GM23338 (cell line): ENCODE results near the gene MICAL2. TPM values are rescaled to one million over a fixed set of nuclear protein-coding genes. Genes with fewer than 3 reads are reported as not detected.

Experiments
- ATAC-seq: fragments of 200-7000 bp; cut with Tn5 transposase; 3 replicates; pipeline ENCODE4 v1.9.1; 2020
- DNase-seq: peaks from one replicate; pipeline ENCODE4 v3.0.0-alpha.2; 2015; ENCODE audit warnings: low spot score
- H2AFZ ChIP-seq: fragments of 200-600 bp; sonication (generic); 2 replicates; pipeline ENCODE4 v1.8.0; 2016; ENCODE audit warnings: antibody characterized with exemption, mild to moderate bottlenecking, moderate library complexity
- H3F3A ChIP-seq: fragments of 200-600 bp; sonication (generic); replicated peaks from 2 replicates; pipeline ENCODE4 v1.8.0; 2017; ENCODE audit warnings: antibody characterized with exemption, mixed run types, low read depth
- H3K27ac ChIP-seq: fragments of 200-600 bp; sonication (generic); 2 replicates; pipeline ENCODE4 v1.6.1; 2016; ENCODE audit warnings: low read depth
- H3K27me3 ChIP-seq: fragments of 200-600 bp; sonication (generic); 2 replicates; pipeline ENCODE4 v1.8.0; 2016; ENCODE audit warnings: mild to moderate bottlenecking, mixed run types, moderate library complexity; ENCODE audit not compliant: insufficient read depth
- H3K36me3 ChIP-seq: fragments of 200-600 bp; sonication (generic); 2 replicates; pipeline ENCODE4 v1.8.0; 2016; ENCODE audit warnings: mild to moderate bottlenecking; ENCODE audit not compliant: insufficient read depth
- H3K4me1 ChIP-seq: fragments of 200-600 bp; sonication (generic); 2 replicates; pipeline ENCODE4 v1.8.0; 2016; ENCODE audit warnings: mild to moderate bottlenecking, moderate library complexity; ENCODE audit not compliant: insufficient read depth
- H3K4me2 ChIP-seq: fragments of 200-600 bp; sonication (generic); 2 replicates; pipeline ENCODE4 v1.7.1; 2017; ENCODE audit warnings: mixed run types
- H3K4me3 ChIP-seq: fragments of 200-600 bp; sonication (generic); 2 replicates; pipeline ENCODE4 v1.6.1; 2016; ENCODE audit warnings: mixed run types
- H3K79me2 ChIP-seq: fragments of 200-600 bp; sonication (generic); replicated peaks from 2 replicates; pipeline ENCODE4 v1.8.0; 2017; ENCODE audit warnings: mild to moderate bottlenecking; ENCODE audit not compliant: insufficient read depth
- H3K9me2 ChIP-seq: fragments of 200-600 bp; sonication (generic); 2 replicates; pipeline ENCODE4 v1.8.0; 2017; ENCODE audit not compliant: insufficient read depth
- H4K20me1 ChIP-seq: fragments of 200-600 bp; sonication (generic); replicated peaks from 2 replicates; pipeline ENCODE4 v1.8.0; 2017; ENCODE audit warnings: mild to moderate bottlenecking; ENCODE audit not compliant: insufficient read depth
- H3K27ac Mint-ChIP-seq: 2 replicates; pipeline ENCODE4 v1.8.0; 2020; ENCODE audit warnings: inconsistent platforms, mild to moderate bottlenecking, moderate library complexity, mixed read lengths
- H3K27me3 Mint-ChIP-seq: 3 replicates; pipeline ENCODE4 v1.8.0; 2022; ENCODE audit warnings: low read depth, mild to moderate bottlenecking, moderate library complexity, mixed read lengths, inconsistent platforms; ENCODE audit not compliant: insufficient read depth, poor library complexity
- H3K36me3 Mint-ChIP-seq: 3 replicates; pipeline ENCODE4 v1.8.0; 2021; ENCODE audit warnings: low read depth, mild to moderate bottlenecking, inconsistent platforms, moderate library complexity, mixed read lengths
- H3K4me1 Mint-ChIP-seq: 3 replicates; pipeline ENCODE4 v1.8.0; 2020; ENCODE audit warnings: mild to moderate bottlenecking, inconsistent platforms, mixed read lengths
- H3K4me3 Mint-ChIP-seq: 3 replicates; pipeline ENCODE4 v1.8.0; 2021; ENCODE audit warnings: moderate library complexity, mild to moderate bottlenecking, inconsistent platforms, mixed read lengths
- H3K9me3 Mint-ChIP-seq: 3 replicates; pipeline ENCODE4 v1.8.0; 2020; ENCODE audit warnings: moderate library complexity, mild to moderate bottlenecking, inconsistent platforms, mixed read lengths
- CREB1 ChIP-seq: fragments of 250-450 bp; sonication (Bioruptor Pico); IDR thresholded peaks from 2 replicates; pipeline ENCODE4 v1.5.0; 2020; ENCODE audit warnings: low read depth, mild to moderate bottlenecking, moderate library complexity
- ETS1 ChIP-seq: IDR thresholded peaks from 2 replicates; pipeline ENCODE4 v1.6.1; 2016; ENCODE audit warnings: antibody characterized with exemption
- EZH2 ChIP-seq: fragments of 200-600 bp; sonication (generic); IDR thresholded peaks from one replicate; pipeline ENCODE4 v1.8.0; 2017; ENCODE audit warnings: antibody characterized with exemption, mild to moderate bottlenecking, low read depth; ENCODE audit not compliant: unreplicated experiment
- NANOG ChIP-seq: IDR thresholded peaks from 2 replicates; pipeline ENCODE4 v1.6.1; 2016; ENCODE audit warnings: antibody characterized with exemption, borderline replicate concordance
- POLR2AphosphoS5 ChIP-seq: IDR thresholded peaks from 2 replicates; pipeline ENCODE4 v1.6.1; 2016; ENCODE audit warnings: antibody characterized with exemption, low read depth
- STAT1 ChIP-seq: IDR thresholded peaks from one replicate; pipeline ENCODE4 v1.6.1; 2016; ENCODE audit warnings: antibody characterized with exemption; ENCODE audit not compliant: unreplicated experiment
- ZNF114 ChIP-seq: fragments of 250-450 bp; sonication (Bioruptor Pico); IDR thresholded peaks from 2 replicates; pipeline ENCODE4 v1.5.0; 2020; ENCODE audit warnings: mild to moderate bottlenecking, moderate library complexity
- ZNF462 ChIP-seq: fragments of 250-450 bp; sonication (Bioruptor Pico); IDR thresholded peaks from 2 replicates; pipeline ENCODE4 v1.5.0; 2020; ENCODE audit warnings: mild to moderate bottlenecking, moderate library complexity
- polyA plus RNA-seq: library from polyadenylated mRNA; unstranded; fragments of >200 nt; fragmentation: Nextera tagmentation; extraction: Ambion mirVana; gene quantifications from 2 replicates; pipeline ENCODE4 v1.2.1, GENCODE V29; 2016
- total RNA-seq: library from RNA; depleted of rRNA; stranded (reverse); fragments of >200 nt; shearing (Covaris generic); gene quantifications from 2 replicates; pipeline ENCODE4 v1.2.3, GENCODE V29; 2014

The MICAL2 gene
- total and polyA plus RNA-seq, 2 experiments from 2014 or later = 0.66 to 1.4 TPM

GRCh38 chr11:12170984-12171383, 60.6 kb downstream of the MICAL2 start (continued):
- TF ChIP-seq ZNF462 (CRISPR knock-in tag) = no peak

- Mint-ChIP-seq H3K4me3 (no peak overlapping the region), H3K27ac (no peak overlapping the region), H3K4me1 (peaks cover 12% of the 10 kb centered on the region; the same call in 2 of the 3 replicates), H3K9me3 (no peaks in the 10 kb centered on the region), H3K36me3 (no peaks in the 10 kb centered on the region), H3K27me3 (peaks cover 5% of the 10 kb centered on the region)
- no peaks in the 10 kb centered on the region for H3K4me1 ChIP-seq
- H3K36me3 ChIP-seq = no peaks in the 10 kb centered on the region
- H3K27me3 ChIP-seq = no peaks in the 10 kb centered on the region
- no peaks in the 10 kb centered on the region for H3K9me2 ChIP-seq
- H3K4me3 ChIP-seq = no peak overlapping the region
- no peaks in the 10 kb centered on the region for H3F3A ChIP-seq
- ATAC-seq (no peak), DNase-seq (no peak)
- no peaks in the 10 kb centered on the region for H4K20me1 ChIP-seq
- no peak overlapping the region for H3K27ac ChIP-seq
- no peak overlapping the region for H3K4me2 ChIP-seq
- H3K79me2 ChIP-seq = no peaks in the 10 kb centered on the region
- 0 out of 2 replicates have a peak overlapping the region, but pooled peaks have one; percentile 9 for H2AFZ ChIP-seq
- TF ChIP-seq ETS1 (no peak), NANOG (no peak), ZNF114 (CRISPR knock-in tag) (no peak), CREB1 (CRISPR knock-in tag) (no peak), POLR2AphosphoS5 (no peak), ZNF462 (CRISPR knock-in tag) (no peak), EZH2 (no peak), STAT1 (no peak)
Observed at GRCh38 chr11:12171921-12172320, 61.5 kb downstream of the MICAL2 start.
